Thoracic aorta (tissue), 2 donors: ENCODE measurements around the gene TRIO. TPM values are rescaled to one million over a fixed set of nuclear protein-coding genes. Genes with fewer than 3 reads are reported as not detected.

Experiments
- ATAC-seq: fragments of 150-250 bp; one replicate; pipeline ENCODE4 v1.8.0; 2017; ENCODE audit warnings: low read depth; ENCODE audit not compliant: insufficient number of reproducible peaks, low FRiP score
- DNase-seq: peaks from one replicate; pipeline ENCODE4 v3.0.0-alpha.2; 2020; ENCODE audit warnings: low spot score
- H3K27ac ChIP-seq, 2 donors: fragments of 200-600 bp; sonication (generic); 1 replicate in 1 of 2; 2 replicates in 1 of 2; pipeline ENCODE4 v1.5.1; 2016; ENCODE audit warnings: mild to moderate bottlenecking in 2 of 2, moderate library complexity in 2 of 2
- H3K27me3 ChIP-seq: fragments of 200-600 bp; sonication (generic); replicated peaks from 2 replicates; pipeline ENCODE4 v1.6.0; 2016; ENCODE audit warnings: mild to moderate bottlenecking; ENCODE audit not compliant: insufficient read depth
- H3K36me3 ChIP-seq: fragments of 200-600 bp; sonication (generic); one replicate; pipeline ENCODE4 v1.5.1; 2016
- H3K4me1 ChIP-seq, 2 donors: fragments of 200-600 bp; sonication (generic); 1 replicate in 1 of 2; 2 replicates in 1 of 2; pipeline versions ENCODE4 v1.5.1 to v1.6.0; 2016; ENCODE audit warnings: low read depth in 2 of 2, mild to moderate bottlenecking in 1 of 2; ENCODE audit not compliant: control insufficient read depth in 1 of 2
- H3K4me3 ChIP-seq: fragments of 200-600 bp; sonication (generic); 2 replicates; pipeline ENCODE4 v1.5.1; 2016; ENCODE audit warnings: mild to moderate bottlenecking
- H3K9me3 ChIP-seq: fragments of 200-600 bp; sonication (generic); 2 replicates; pipeline ENCODE4 v1.5.1; 2016
- CTCF ChIP-seq: fragments of 200-600 bp; sonication (generic); IDR thresholded peaks from one replicate; pipeline ENCODE4 v1.5.1; 2019; ENCODE audit warnings: antibody characterized with exemption
- total RNA-seq, 2 donors: library from RNA; depleted of rRNA; stranded (reverse); fragments of >200 nt; gene quantifications; one replicate each; pipeline versions ENCODE4 v1.1.0 to v1.2.3, GENCODE V29; 2016

TRIO gene
- total RNA-seq, 2 donors from 2014 or later: 219 to 300 TPM

GRCh38 chr5:14501353-14502293, 358.5 kb downstream of the TRIO start:
- Histone ChIP-seq H3K9me3 (no peaks in the 10 kb centered on the region), H3K4me1 (no peaks in the 10 kb centered on the region), H3K4me3 (no peak overlapping the region), H3K36me3 (peaks cover 62% of the 10 kb centered on the region), H3K27ac (no peak overlapping the region), H3K27me3 (no peaks in the 10 kb centered on the region)
- TF ChIP-seq CTCF: no peak
- DNase-seq (no peak), ATAC-seq (no peak)

DNA sequence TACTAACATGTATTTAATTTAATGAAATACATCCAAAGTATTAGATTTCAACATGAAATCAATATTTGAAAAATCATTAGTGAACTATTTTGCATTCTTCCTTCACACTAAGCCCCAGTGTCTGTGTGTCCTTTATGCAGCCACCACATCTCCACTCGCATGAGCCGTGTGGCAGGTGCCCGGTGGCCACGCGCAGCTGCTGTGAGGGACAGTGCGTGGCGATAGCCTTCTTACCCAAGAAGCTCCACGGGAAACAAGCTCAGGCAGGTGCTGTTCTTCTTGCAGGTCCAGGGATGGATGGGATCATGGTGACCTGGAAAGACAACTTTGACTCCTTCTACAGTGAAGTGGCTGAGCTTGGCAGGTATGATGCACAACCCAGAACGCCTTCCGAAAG, 359.1 kb downstream of the TRIO start:
- no peak for DNase-seq

DNA sequence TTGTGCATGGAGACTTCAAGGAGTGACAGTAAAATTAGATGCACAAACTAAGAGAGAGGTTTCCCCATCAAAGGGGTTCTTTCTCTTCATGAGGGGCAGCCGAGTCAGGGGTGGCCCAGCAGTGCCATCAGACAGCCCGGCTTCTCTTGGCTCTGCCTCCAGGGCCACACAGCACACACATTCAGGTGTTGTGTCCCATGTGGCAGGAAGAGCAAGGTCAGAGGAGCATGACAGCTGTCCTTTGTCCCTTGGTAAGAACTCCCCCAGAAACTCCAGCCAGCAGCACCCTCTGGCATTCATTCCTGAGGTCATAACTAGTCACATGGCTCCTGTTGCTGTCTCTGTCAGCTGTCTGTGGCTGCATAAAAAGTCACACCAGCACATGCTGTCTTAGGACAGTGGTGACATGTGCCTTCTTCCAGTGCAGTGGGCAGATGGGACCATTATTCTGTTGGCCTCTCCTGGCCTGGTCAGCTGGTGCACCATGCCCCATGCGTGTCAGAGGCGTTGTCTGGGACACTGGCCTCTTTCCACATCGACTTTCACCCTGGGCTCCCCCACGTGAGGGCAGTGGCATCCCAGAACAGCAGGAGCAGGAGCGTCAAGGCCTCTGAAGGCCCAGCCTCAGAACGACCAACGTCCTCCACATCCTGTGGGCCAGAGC, 360.0 kb downstream of the TRIO start:
- H3K36me3 ChIP-seq: peaks cover 63% of the 10 kb centered on the region
- ATAC-seq: no peak
- no peak for DNase-seq

More for the DNA sequence above, 359.1 kb downstream of the TRIO start:
- H3K9me3 ChIP-seq: no peaks in the 10 kb centered on the region
- H3K4me3 ChIP-seq: no peak overlapping the region
- H3K4me1 ChIP-seq: no peaks in the 10 kb centered on the region
- TF ChIP-seq CTCF: no peak
- no peak overlapping the region for H3K27ac ChIP-seq
- H3K27me3 ChIP-seq: no peaks in the 10 kb centered on the region
- peaks cover 62% of the 10 kb centered on the region for H3K36me3 ChIP-seq
- no peak for ATAC-seq

DNA sequence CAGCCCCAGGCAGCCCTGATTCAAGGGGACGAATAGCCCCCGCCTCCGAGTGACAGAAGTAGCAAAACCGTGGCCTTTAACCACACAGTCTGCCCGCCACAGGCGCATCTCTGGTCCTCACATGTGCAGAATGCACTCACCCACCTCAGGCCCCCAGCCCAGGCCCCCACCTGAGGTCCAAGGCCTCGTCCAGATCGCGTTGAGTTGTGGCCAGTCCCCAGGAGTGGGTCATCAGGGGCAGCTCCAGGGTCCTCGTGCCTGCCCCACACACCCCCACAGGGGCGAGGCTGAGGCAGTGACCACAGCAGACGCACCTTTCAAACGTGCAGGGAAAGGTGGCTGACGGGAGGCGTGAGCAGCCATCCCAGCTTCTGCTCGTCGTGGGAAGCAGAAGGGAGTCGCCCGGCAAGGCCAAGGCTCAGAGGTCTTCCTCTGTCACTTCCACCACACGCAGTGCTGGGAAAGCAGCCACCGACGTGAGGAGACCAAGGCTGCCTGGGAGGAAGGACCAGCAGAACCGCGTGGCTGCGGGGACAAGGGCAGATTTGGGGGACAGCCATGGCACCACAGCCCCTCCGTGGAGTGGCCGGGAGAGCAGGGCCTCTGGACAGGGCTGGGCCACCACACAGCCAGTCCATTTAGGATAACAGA, 360.7 kb downstream of the TRIO start:
- DNase-seq (no peak), ATAC-seq (no peak)
- H3K27ac ChIP-seq: no peak overlapping the region
- TF ChIP-seq CTCF: no peak
- H3K4me3 ChIP-seq: no peak overlapping the region
- H3K27me3 ChIP-seq: no peaks in the 10 kb centered on the region
- H3K9me3 ChIP-seq: no peaks in the 10 kb centered on the region
- H3K4me1 ChIP-seq: no peaks in the 10 kb centered on the region
- H3K36me3 ChIP-seq: peaks cover 59% of the 10 kb centered on the region

More for the DNA sequence above, 360.0 kb downstream of the TRIO start:
- Histone ChIP-seq H3K9me3 (no peaks in the 10 kb centered on the region), H3K27ac (no peak overlapping the region), H3K27me3 (no peaks in the 10 kb centered on the region), H3K4me3 (no peak overlapping the region), H3K4me1 (no peaks in the 10 kb centered on the region)
- TF ChIP-seq CTCF: no peak

DNA sequence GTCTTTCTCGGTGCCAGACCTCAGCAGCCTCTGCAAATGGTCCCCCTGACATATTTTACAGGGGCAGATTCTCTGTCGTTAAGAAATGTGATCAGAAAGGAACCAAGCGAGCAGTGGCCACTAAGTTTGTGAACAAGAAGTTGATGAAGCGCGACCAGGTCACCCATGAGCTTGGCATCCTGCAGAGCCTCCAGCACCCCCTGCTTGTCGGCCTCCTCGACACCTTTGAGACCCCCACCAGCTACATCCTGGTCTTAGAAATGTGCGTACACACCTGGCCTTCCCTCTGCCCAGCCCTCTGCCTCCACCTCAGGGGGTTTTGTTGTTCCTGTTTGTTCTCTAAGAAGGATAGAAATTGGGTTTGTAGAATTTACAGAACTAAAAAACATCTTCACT, 361.2 kb downstream of the TRIO start:
- H3K4me1 ChIP-seq: no peaks in the 10 kb centered on the region
- ATAC-seq (no peak), DNase-seq (no peak)
- no peak overlapping the region for H3K4me3 ChIP-seq
- H3K36me3 ChIP-seq: peaks cover 54% of the 10 kb centered on the region
- no peak overlapping the region for H3K27ac ChIP-seq
- TF ChIP-seq CTCF: no peak
- H3K27me3 ChIP-seq: no peaks in the 10 kb centered on the region
- H3K9me3 ChIP-seq: no peaks in the 10 kb centered on the region
